Left lung (tissue), 10 donors: ENCODE results near the gene PCDHA12. TPM values are rescaled to one million over a fixed set of nuclear protein-coding genes. Genes with fewer than 3 reads are reported as not detected.
A peak's percentile ranks its signal among the peaks of the same experiment; 100 is the strongest.

Source experiments
- ATAC-seq: fragments of 200-7000 bp; cut with Tn5 transposase; one replicate; pipeline ENCODE4 v1.9.1; 2020; ENCODE audit warnings: moderate library complexity
- DNase-seq, 4 donors: peaks; one replicate each; pipeline ENCODE4 v3.0.0-alpha.2; 2013 to 2020
- H3K27ac ChIP-seq, 2 donors: fragments of 200-600 bp; sonication (generic) in 1 of 2; one replicate each; pipeline versions ENCODE4 v1.5.0 to v1.8.0; 2020 to 2021
- H3K27me3 ChIP-seq, 2 donors: fragments of 200-600 bp; sonication (generic) in 1 of 2; one replicate each; pipeline versions ENCODE4 v1.5.0 to v1.8.0; 2020 to 2021
- H3K36me3 ChIP-seq, 2 donors: fragments of 200-600 bp; sonication (generic) in 1 of 2; one replicate each; pipeline versions ENCODE4 v1.5.0 to v1.8.0; 2020 to 2021
- H3K4me1 ChIP-seq, 2 donors: fragments of 200-600 bp; one replicate each; pipeline ENCODE4 v1.8.0; 2021
- H3K4me3 ChIP-seq, 2 donors: fragments of 200-600 bp; sonication (generic) in 1 of 2; one replicate each; pipeline versions ENCODE4 v1.5.0 to v1.8.0; 2020 to 2021; ENCODE audit warnings: mild to moderate bottlenecking in 1 of 2
- H3K9me3 ChIP-seq, 2 donors: fragments of 200-600 bp; sonication (generic) in 1 of 2; one replicate each; pipeline versions ENCODE4 v1.5.0 to v1.8.0; 2020 to 2021
- CTCF ChIP-seq, 2 donors: fragments of 200-600 bp; sonication (generic) in 1 of 2; IDR thresholded peaks; one replicate each; pipeline versions ENCODE4 v1.5.0 to v1.8.0; 2021; ENCODE audit warnings: antibody characterized with exemption in 2 of 2
- intact Hi-C, 2 donors: fragments of 100-400 bp; cut with DNase I; formaldehyde crosslinking; loops; one replicate each; pipeline versions ENCODE4 v1.11.2 to v1.14.2; 2022
- polyA plus RNA-seq, 6 donors: library from polyadenylated mRNA; unstranded; fragments of 120-200 nt; gene quantifications; one replicate each; pipeline ENCODE4 v1.2.1, GENCODE V29; 2013; ENCODE audit not compliant: insufficient read length in 6 of 6
- total RNA-seq, 2 donors: library from RNA; stranded (reverse); fragmentation: NEBNext Ultra II Directional; extraction: Animal tissue kit (Norgen Biotek cat#: 25700); gene quantifications; one replicate each; pipeline ENCODE4 v1.2.1, GENCODE V29; 2021
- donor health status: DM: no; HTN: yes; CAD: no.
- donor health status: DM: no; HTN: no; CAD: no.

The PCDHA12 gene
- total and polyA plus RNA-seq, 8 donors, result 0.03 to 7.4 (median 0.07) TPM; not detected in 1

DNA sequence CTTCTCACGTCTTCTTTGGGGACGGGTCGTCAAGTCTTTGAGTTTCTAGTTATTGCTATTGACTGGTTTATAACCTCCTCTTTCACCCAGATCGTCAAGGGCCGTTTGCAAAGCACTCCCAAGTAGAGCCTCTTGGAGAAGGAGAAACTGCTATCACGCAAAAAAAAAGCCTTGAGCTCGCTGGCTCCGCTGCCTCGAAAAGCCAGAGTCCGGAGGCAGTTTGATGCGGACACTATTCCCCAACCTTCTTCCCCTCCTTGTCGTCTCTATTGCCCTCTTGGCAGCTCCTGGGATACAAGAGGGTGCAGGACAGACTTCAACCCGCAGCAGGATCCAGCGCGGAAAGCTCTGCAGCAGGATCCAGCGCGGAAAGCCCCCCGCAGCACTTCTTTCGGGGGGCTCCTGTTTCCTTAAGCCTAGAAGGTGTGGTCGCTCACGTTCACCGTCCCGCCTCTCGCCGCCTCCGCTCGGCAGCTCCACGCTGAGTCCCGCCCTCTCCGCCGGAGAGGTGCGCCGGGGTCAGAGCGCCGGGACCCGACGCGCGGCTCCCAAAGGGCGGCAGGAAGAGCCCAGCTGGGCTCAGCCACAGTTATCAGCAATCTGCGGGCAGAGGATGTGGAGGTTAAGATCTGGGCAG, 50.8 kb downstream of the PCDHA12 start, which contains the start of gene PCDHAC1:
Gene PCDHAC1 (plus strand): TSS at position 494 of the 637 bp plus-strand sequence. CDS start 594 bp downstream, outside the sequence.
- ATAC-seq (peak; percentile 85), DNase-seq (peak in 2 of 4 donors; percentile 1 to 85)
- Histone ChIP-seq H3K4me3 (peak within 1 kb of the TSS; percentile 37 to 46), H3K27me3 (peaks cover 4 to 78% of the 10 kb centered on the region in 2 donors), H3K9me3 (peaks cover 0 to 1% of the 10 kb centered on the region in 2 donors), H3K4me1 (peaks cover 0 to 5% of the 10 kb centered on the region in 2 donors), H3K27ac (no peak within 1 kb of the TSS), H3K36me3 (no peaks in the 10 kb centered on the region)
- no peak for TF ChIP-seq CTCF (IDR thresholded peaks at IDR 0.05)
- intact Hi-C loops, result no loop called here

DNA sequence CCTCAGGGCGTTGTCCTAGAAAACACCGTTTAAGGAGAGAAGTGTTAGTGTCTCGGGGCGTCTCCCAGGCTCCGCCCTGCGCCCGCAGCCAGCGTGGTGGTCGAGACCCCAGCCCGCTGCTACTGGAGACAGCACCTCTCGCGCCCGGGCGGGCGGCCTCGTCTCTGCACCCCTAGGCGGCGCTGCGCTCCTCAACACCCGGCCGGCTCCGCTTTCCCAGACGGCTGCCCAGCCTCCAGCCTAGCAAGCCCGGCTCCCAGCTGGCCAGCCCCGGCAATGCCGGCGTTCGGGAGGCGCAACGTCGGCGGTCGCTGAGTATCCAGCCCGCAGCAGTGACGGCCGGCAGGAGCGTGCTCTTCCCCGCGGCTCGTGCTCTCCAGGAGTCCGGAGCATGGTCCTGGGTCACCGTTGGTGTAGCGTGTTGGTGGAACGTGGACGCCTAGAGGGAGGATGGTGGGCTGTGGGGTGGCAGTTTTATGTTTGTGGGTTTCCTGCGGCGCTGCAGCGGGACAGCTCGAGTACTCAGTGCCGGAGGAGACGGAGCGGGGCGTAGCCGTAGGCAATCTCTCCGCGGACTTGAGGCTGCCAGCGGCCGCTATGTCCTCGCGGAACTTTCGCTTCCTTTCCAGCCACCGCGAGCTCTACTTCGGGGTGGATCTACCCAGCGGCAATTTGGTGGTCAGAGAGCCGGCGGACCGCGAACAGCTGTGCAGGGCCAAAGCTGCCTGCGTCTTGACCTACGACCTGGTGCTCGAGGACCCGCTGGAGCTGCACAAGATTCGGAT, 51.5 kb downstream of the PCDHA12 start:
- peak overlapping the region; percentile 37 to 46 for H3K4me3 ChIP-seq
- intact Hi-C loops, result no loop called here
- H3K27ac ChIP-seq, result no peak overlapping the region
- TF ChIP-seq CTCF (IDR thresholded peaks at IDR 0.05), result peak; percentile 61 to 75
- ATAC-seq (peak; percentile 99), DNase-seq (peak; percentile 62 to 93 (median 83))
- peaks cover 4 to 78% of the 10 kb centered on the region in 2 donors for H3K27me3 ChIP-seq
- peaks cover 0 to 1% of the 10 kb centered on the region in 2 donors for H3K9me3 ChIP-seq
- H3K4me1 ChIP-seq, result peaks cover 0 to 5% of the 10 kb centered on the region in 2 donors
- no peaks in the 10 kb centered on the region for H3K36me3 ChIP-seq

- DNase-seq, result peak in 1 of 4 donors; percentile 74
- Histone ChIP-seq H3K36me3 (no peaks in the 10 kb centered on the region), H3K4me1 (peaks cover 0 to 5% of the 10 kb centered on the region in 2 donors), H3K27me3 (peaks cover 4 to 78% of the 10 kb centered on the region in 2 donors), H3K27ac (no peak overlapping the region), H3K9me3 (peaks cover 0 to 1% of the 10 kb centered on the region in 2 donors), H3K4me3 (peak overlapping the region; percentile 37 to 46)
- peak; percentile 28 for ATAC-seq
- intact Hi-C loops, result no loop called here
- no peak for TF ChIP-seq CTCF (IDR thresholded peaks at IDR 0.05)
These were observed 52.1 kb downstream of the PCDHA12 start for GRCh38 chr5:140927228-140927573.

Other genes starting within 250 kb of the PCDHA12 start
- gene CD14, start 242.1 kb upstream of the PCDHA12 start, total RNA-seq, result 100 to 1,000 TPM in 1 of 2 donors, 10 to 100 TPM in 1; 76.8 to 252 TPM
- 10 to 100 TPM; 11.1 to 21.1 (median 18.8) TPM for gene CD14, start 242.1 kb upstream of the PCDHA12 start, polyA plus RNA-seq
- gene TMCO6, start 235.9 kb upstream of the PCDHA12 start, total RNA-seq, result 10 to 100 TPM in 1 of 2 donors, 1 to 10 TPM in 1; 7.6 to 12.8 TPM
- gene TMCO6, start 235.9 kb upstream of the PCDHA12 start, polyA plus RNA-seq, result 10 to 100 TPM; 18.7 to 23.1 (median 19.7) TPM
- gene NDUFA2, start 227.7 kb upstream of the PCDHA12 start, total RNA-seq, result 10 to 100 TPM; 50.2 to 62.8 TPM
- gene NDUFA2, start 227.7 kb upstream of the PCDHA12 start, polyA plus RNA-seq, result 10 to 100 TPM; 56.3 to 68.2 (median 64.1) TPM
- gene IK, start 227.5 kb upstream of the PCDHA12 start, total RNA-seq, result 10 to 100 TPM; 53.9 to 58.5 TPM
- 100 to 1,000 TPM; 131 to 178 (median 164) TPM for gene IK, start 227.5 kb upstream of the PCDHA12 start, polyA plus RNA-seq
- 10 to 100 TPM; 21.0 to 26.5 TPM for gene WDR55, start 210.4 kb upstream of the PCDHA12 start, total RNA-seq
- 10 to 100 TPM; 17.8 to 24.0 (median 20.7) TPM for gene WDR55, start 210.4 kb upstream of the PCDHA12 start, polyA plus RNA-seq
- under 1 TPM; 0.41 to 0.71 TPM for gene DND1, start 201.7 kb upstream of the PCDHA12 start, total RNA-seq
- gene DND1, start 201.7 kb upstream of the PCDHA12 start, polyA plus RNA-seq, result 1 to 10 TPM in 2 of 6 donors, under 1 TPM in 2, not detected in 2; 0.36 to 1.3 (median 0.80) TPM
- 10 to 100 TPM; 36.2 to 50.4 TPM for gene HARS1, start 183.9 kb upstream of the PCDHA12 start, total RNA-seq
- gene HARS1, start 183.9 kb upstream of the PCDHA12 start, polyA plus RNA-seq, result 10 to 100 TPM; 70.5 to 82.8 (median 74.3) TPM
- gene HARS2, start 183.9 kb upstream of the PCDHA12 start, total RNA-seq, result 10 to 100 TPM; 23.4 to 25.2 TPM
- gene HARS2, start 183.9 kb upstream of the PCDHA12 start, polyA plus RNA-seq, result 10 to 100 TPM; 46.4 to 57.4 (median 51.2) TPM
- gene ZMAT2, start 174.9 kb upstream of the PCDHA12 start, total RNA-seq, result 10 to 100 TPM; 40.6 to 43.8 TPM
- 100 to 1,000 TPM in 5 of 6 donors, 10 to 100 TPM in 1; 97.8 to 133 (median 118) TPM for gene ZMAT2, start 174.9 kb upstream of the PCDHA12 start, polyA plus RNA-seq
- not detected for gene PCDHA1, start 89.2 kb upstream of the PCDHA12 start, total RNA-seq
- under 1 TPM in 4 of 6 donors, not detected in 2; 0.06 to 0.14 (median 0.11) TPM for gene PCDHA1, start 89.2 kb upstream of the PCDHA12 start, polyA plus RNA-seq
- under 1 TPM; 0.18 to 0.52 TPM for gene PCDHA2, start 80.5 kb upstream of the PCDHA12 start, total RNA-seq
- under 1 TPM; 0.15 to 0.46 (median 0.35) TPM for gene PCDHA2, start 80.5 kb upstream of the PCDHA12 start, polyA plus RNA-seq
- gene PCDHA3, start 74.3 kb upstream of the PCDHA12 start, total RNA-seq, result under 1 TPM; 0.50 to 0.73 TPM
- gene PCDHA3, start 74.3 kb upstream of the PCDHA12 start, polyA plus RNA-seq, result under 1 TPM; 0.21 to 0.46 (median 0.40) TPM
- gene PCDHA4, start 68.2 kb upstream of the PCDHA12 start, total RNA-seq, result under 1 TPM; 0.65 to 0.79 TPM
- under 1 TPM; 0.20 to 0.70 (median 0.46) TPM for gene PCDHA4, start 68.2 kb upstream of the PCDHA12 start, polyA plus RNA-seq
- under 1 TPM; 0.37 to 0.64 TPM for gene PCDHA5, start 53.7 kb upstream of the PCDHA12 start, total RNA-seq
- gene PCDHA5, start 53.7 kb upstream of the PCDHA12 start, polyA plus RNA-seq, result under 1 TPM; 0.06 to 0.17 (median 0.08) TPM
- 1 to 10 TPM in 1 of 2 donors, under 1 TPM in 1; 0.76 to 1.8 TPM for gene PCDHA6, start 47.3 kb upstream of the PCDHA12 start, total RNA-seq
- gene PCDHA6, start 47.3 kb upstream of the PCDHA12 start, polyA plus RNA-seq, result under 1 TPM; 0.34 to 0.90 (median 0.46) TPM
- under 1 TPM; 0.52 to 0.87 TPM for gene PCDHA7, start 41.0 kb upstream of the PCDHA12 start, total RNA-seq
- under 1 TPM; 0.10 to 0.66 (median 0.49) TPM for gene PCDHA7, start 41.0 kb upstream of the PCDHA12 start, polyA plus RNA-seq
- under 1 TPM in 1 of 2 donors, not detected in 1; 0.21 TPM for gene PCDHA8, start 34.1 kb upstream of the PCDHA12 start, total RNA-seq
- gene PCDHA8, start 34.1 kb upstream of the PCDHA12 start, polyA plus RNA-seq, result under 1 TPM; 0.05 to 0.16 (median 0.12) TPM
- under 1 TPM in 1 of 2 donors, not detected in 1; 0.20 TPM for gene PCDHA9, start 26.9 kb upstream of the PCDHA12 start, total RNA-seq
- under 1 TPM; 0.03 to 0.11 (median 0.06) TPM for gene PCDHA9, start 26.9 kb upstream of the PCDHA12 start, polyA plus RNA-seq
- gene PCDHA10, start 19.4 kb upstream of the PCDHA12 start, total RNA-seq, result 1 to 10 TPM in 1 of 2 donors, under 1 TPM in 1; 0.47 to 1.7 TPM
- under 1 TPM; 0.14 to 0.65 (median 0.39) TPM for gene PCDHA10, start 19.4 kb upstream of the PCDHA12 start, polyA plus RNA-seq
- 1 to 10 TPM; 1.4 to 1.5 TPM for gene PCDHA11, start 6.4 kb upstream of the PCDHA12 start, total RNA-seq
- gene PCDHA11, start 6.4 kb upstream of the PCDHA12 start, polyA plus RNA-seq, result under 1 TPM; 0.15 to 0.53 (median 0.27) TPM
- 1 to 10 TPM; 1.5 to 1.7 TPM for gene PCDHA13, start 6.8 kb downstream of the PCDHA12 start, total RNA-seq
- under 1 TPM; 0.09 to 0.38 (median 0.26) TPM for gene PCDHA13, start 6.8 kb downstream of the PCDHA12 start, polyA plus RNA-seq
- 1 to 10 TPM; 6.7 to 8.3 TPM for gene PCDHAC1, start 51.0 kb downstream of the PCDHA12 start, total RNA-seq
- gene PCDHAC1, start 51.0 kb downstream of the PCDHA12 start, polyA plus RNA-seq, result under 1 TPM; 0.26 to 0.53 (median 0.32) TPM
- 10 to 100 TPM in 1 of 2 donors, 1 to 10 TPM in 1; 9.9 to 12.6 TPM for gene PCDHAC2, start 91.2 kb downstream of the PCDHA12 start, total RNA-seq
- 1 to 10 TPM; 2.8 to 4.5 (median 3.1) TPM for gene PCDHAC2, start 91.2 kb downstream of the PCDHA12 start, polyA plus RNA-seq
- under 1 TPM; 0.06 to 0.10 TPM for gene PCDHB1, start 176.1 kb downstream of the PCDHA12 start, total RNA-seq
- gene PCDHB1, start 176.1 kb downstream of the PCDHA12 start, polyA plus RNA-seq, result under 1 TPM; 0.06 to 0.14 (median 0.11) TPM
- 1 to 10 TPM; 3.6 to 6.6 TPM for gene PCDHB2, start 219.3 kb downstream of the PCDHA12 start, total RNA-seq
- gene PCDHB2, start 219.3 kb downstream of the PCDHA12 start, polyA plus RNA-seq, result 10 to 100 TPM in 1 of 6 donors, 1 to 10 TPM in 5; 5.9 to 12.5 (median 8.9) TPM
- gene PCDHB3, start 225.2 kb downstream of the PCDHA12 start, total RNA-seq, result 1 to 10 TPM; 2.0 to 3.9 TPM
- gene PCDHB3, start 225.2 kb downstream of the PCDHA12 start, polyA plus RNA-seq, result 1 to 10 TPM; 2.2 to 4.1 (median 3.2) TPM
- 1 to 10 TPM; 1.9 to 4.3 TPM for gene PCDHB4, start 246.5 kb downstream of the PCDHA12 start, total RNA-seq
- gene PCDHB4, start 246.5 kb downstream of the PCDHA12 start, polyA plus RNA-seq, result 1 to 10 TPM; 2.0 to 3.5 (median 2.5) TPM